ENCODE data around the gene NCAM1. TPM values are rescaled to one million over a fixed set of nuclear protein-coding genes. Genes with fewer than 3 reads are reported as not detected.

The NCAM1 gene
- total RNA-seq, 1 experiment from 2014 or later = 5.9 TPM

- ChIA-PET CTCF (no interaction called here), POLR2A (no interaction called here)
- no peak overlapping the region for H3K4me3 Mint-ChIP-seq
- no peaks in the 10 kb centered on the region for H3K9me3 Mint-ChIP-seq
- no peaks in the 10 kb centered on the region for H3K27me3 Mint-ChIP-seq (ENCODE audit: low read depth)
- ATAC-seq (no peak), DNase-seq (ENCODE audit: low spot score) (no peak)
- no peak overlapping the region for H3K27ac Mint-ChIP-seq
- no peaks in the 10 kb centered on the region for H3K36me3 Mint-ChIP-seq
- H3K4me1 Mint-ChIP-seq = peaks cover 23% of the 10 kb centered on the region
- TF ChIP-seq NR1H2 (CRISPR knock-in tag; IDR thresholded peaks at IDR 0.05) (no peak), NR2C2 (CRISPR knock-in tag; IDR thresholded peaks at IDR 0.05) (no peak), AR (CRISPR knock-in tag; IDR thresholded peaks at IDR 0.05) (no peak), MAX (CRISPR knock-in tag; IDR thresholded peaks at IDR 0.05) (no peak), ATF1 (CRISPR knock-in tag; IDR thresholded peaks at IDR 0.05) (no peak), HMGA2 (CRISPR knock-in tag; IDR thresholded peaks at IDR 0.05) (no peak), USF2 (CRISPR knock-in tag; IDR thresholded peaks at IDR 0.05) (no peak), NR3C1 (CRISPR knock-in tag; conservative IDR thresholded peaks at IDR 0.05; ENCODE audit: low read depth) (no peak)
Measured at GRCh38 chr11:112975493-112975892, 14.3 kb downstream of the NCAM1 start.

GRCh38 chr11:112977755-112978154 lies 16.5 kb downstream of the NCAM1 start:
- H3K4me3 Mint-ChIP-seq = no peak overlapping the region
- no peaks in the 10 kb centered on the region for H3K9me3 Mint-ChIP-seq
- TF ChIP-seq ZNF263 (CRISPR knock-in tag; IDR thresholded peaks at IDR 0.05; ENCODE audit: low read depth) = no peak
- no peak for TF ChIP-seq ATF6 (CRISPR knock-in tag; IDR thresholded peaks at IDR 0.05)
- TF ChIP-seq NFYB (CRISPR knock-in tag; conservative IDR thresholded peaks at IDR 0.05; ENCODE audit: low read depth) = no peak
- TF ChIP-seq SMAD4 (CRISPR knock-in tag; IDR thresholded peaks at IDR 0.05) = no peak
- no peak for TF ChIP-seq FOXJ3 (CRISPR knock-in tag; IDR thresholded peaks at IDR 0.05; ENCODE audit: borderline replicate concordance)
- no peak for TF ChIP-seq MLX (CRISPR knock-in tag; IDR thresholded peaks at IDR 0.05)
- TF ChIP-seq HMGA2 (CRISPR knock-in tag; IDR thresholded peaks at IDR 0.05) = no peak
- TF ChIP-seq MYBL2 (CRISPR knock-in tag; IDR thresholded peaks at IDR 0.05) = no peak
- no peak for TF ChIP-seq CREB1 (CRISPR knock-in tag; IDR thresholded peaks at IDR 0.05)
- TF ChIP-seq NFE2L1 (CRISPR knock-in tag; IDR thresholded peaks at IDR 0.05) = no peak
- TF ChIP-seq TEAD1 (CRISPR knock-in tag; IDR thresholded peaks at IDR 0.05) = no peak
- no peak for TF ChIP-seq JAZF1 (CRISPR knock-in tag; IDR thresholded peaks at IDR 0.05)
- no peak for TF ChIP-seq MAX (CRISPR knock-in tag; IDR thresholded peaks at IDR 0.05)
- TF ChIP-seq SOX15 (CRISPR knock-in tag; IDR thresholded peaks at IDR 0.05) = no peak
- TF ChIP-seq ERG (CRISPR knock-in tag; IDR thresholded peaks at IDR 0.05) = no peak
- TF ChIP-seq ZBTB21 (CRISPR knock-in tag; IDR thresholded peaks at IDR 0.05; ENCODE audit: borderline replicate concordance) = no peak
- TF ChIP-seq NR3C1 (CRISPR knock-in tag; conservative IDR thresholded peaks at IDR 0.05; ENCODE audit: low read depth) = no peak
- no peak for TF ChIP-seq PRRX2 (CRISPR knock-in tag; IDR thresholded peaks at IDR 0.05)
- ATAC-seq = no peak
- CTCF ChIA-PET = no interaction called here
- peaks cover 33% of the 10 kb centered on the region for H3K4me1 Mint-ChIP-seq
- H3K27me3 Mint-ChIP-seq (ENCODE audit: low read depth) = no peaks in the 10 kb centered on the region
- no peaks in the 10 kb centered on the region for H3K36me3 Mint-ChIP-seq
- POLR2A ChIA-PET = no interaction called here
- no peak for DNase-seq (ENCODE audit: low spot score)
- no peak overlapping the region; the same call in 1 of the 2 replicates for H3K27ac Mint-ChIP-seq
